Thymus (tissue), 11 donors: ENCODE data around the gene SPAG7. TPM values are rescaled to one million over a fixed set of nuclear protein-coding genes. Genes with fewer than 3 reads are reported as not detected.

ENCODE experiments used
- DNase-seq, 9 donors: peaks; one replicate each; pipeline ENCODE4 v3.0.0-alpha.2; 2013; ENCODE audit warnings: low spot score in 9 of 9, low read depth in 6 of 9, missing footprints in 1 of 9
- H3K27ac ChIP-seq, 2 donors: one replicate each; pipeline ENCODE4 v1.5.1; 2013; ENCODE audit warnings: control low read depth in 1 of 2, low read depth in 1 of 2, low read length in 1 of 2, mild to moderate bottlenecking in 1 of 2, moderate library complexity in 1 of 2
- H3K27me3 ChIP-seq, 2 donors: one replicate each; pipeline ENCODE4 v1.5.1; 2013; ENCODE audit warnings: low read length in 1 of 2; ENCODE audit not compliant: control insufficient read depth in 2 of 2, insufficient read depth in 1 of 2
- H3K36me3 ChIP-seq, 2 donors: one replicate each; pipeline ENCODE4 v1.5.1; 2013; ENCODE audit warnings: low read length in 1 of 2, mild to moderate bottlenecking in 1 of 2, moderate library complexity in 1 of 2; ENCODE audit not compliant: control insufficient read depth in 2 of 2, insufficient read depth in 2 of 2
- H3K4me1 ChIP-seq, 2 donors: one replicate each; pipeline ENCODE4 v1.5.1; 2013; ENCODE audit warnings: low read length in 2 of 2; ENCODE audit not compliant: control insufficient read depth in 2 of 2, insufficient read depth in 2 of 2
- H3K4me3 ChIP-seq, 2 donors: one replicate each; pipeline ENCODE4 v1.5.1; 2013; ENCODE audit warnings: low read length in 2 of 2, control low read depth in 1 of 2, mild to moderate bottlenecking in 1 of 2
- H3K9me3 ChIP-seq, 2 donors: one replicate each; pipeline ENCODE4 v1.5.1; 2013; ENCODE audit warnings: low read length in 1 of 2, mild to moderate bottlenecking in 1 of 2; ENCODE audit not compliant: control insufficient read depth in 2 of 2, insufficient read depth in 1 of 2
- WGBS: extraction: QIAGEN DNeasy Blood & Tissue Kit; methylation state at CpG from one replicate; pipeline ENCODE4 v1.1.7; 2013; 5-methylcytosine and 5-hydroxymethylcytosine counted together
- polyA plus RNA-seq: library from polyadenylated mRNA; stranded (reverse); fragments of 200-250 nt; gene quantifications from one replicate; pipeline ENCODE4 v1.2.3, GENCODE V29; 2013
- total RNA-seq: library from RNA; stranded (reverse); fragments of 120-200 nt; gene quantifications from one replicate; pipeline ENCODE4 v1.2.4, GENCODE V29; 2013
- donor health status: healthy.

Gene SPAG7
- total and polyA plus RNA-seq, 2 donors, result 60.9 to 98.8 TPM

- no peak overlapping the region for H3K4me3 ChIP-seq
- DNase-seq, result no peak
- WGBS, result 92% methylated on average over 10 of the region's 10 CpGs
Observed at GRCh38 chr17:4956493-4957061, 11.0 kb downstream of the SPAG7 start.

GRCh38 chr17:4955091-4955490 lies 12.5 kb downstream of the SPAG7 start:
- no peaks in the 10 kb centered on the region for H3K9me3 ChIP-seq
- no peak for DNase-seq
- H3K27me3 ChIP-seq, result peaks cover 0 to 4% of the 10 kb centered on the region in 2 donors
- no peak overlapping the region for H3K27ac ChIP-seq
- H3K4me3 ChIP-seq, result no peak overlapping the region
- peaks cover 15 to 16% of the 10 kb centered on the region in 2 donors for H3K36me3 ChIP-seq
- peaks cover 12 to 28% of the 10 kb centered on the region in 2 donors for H3K4me1 ChIP-seq
- 98% methylated on average over 8 of the region's 8 CpGs for WGBS

More at GRCh38 chr17:4956493-4957061, 11.0 kb downstream of the SPAG7 start:
- peaks cover 0 to 13% of the 10 kb centered on the region in 2 donors for H3K4me1 ChIP-seq
- no peaks in the 10 kb centered on the region for H3K9me3 ChIP-seq
- peaks cover 20 to 23% of the 10 kb centered on the region in 2 donors for H3K36me3 ChIP-seq
- no peaks in the 10 kb centered on the region for H3K27me3 ChIP-seq
- H3K27ac ChIP-seq, result no peak overlapping the region

DNA sequence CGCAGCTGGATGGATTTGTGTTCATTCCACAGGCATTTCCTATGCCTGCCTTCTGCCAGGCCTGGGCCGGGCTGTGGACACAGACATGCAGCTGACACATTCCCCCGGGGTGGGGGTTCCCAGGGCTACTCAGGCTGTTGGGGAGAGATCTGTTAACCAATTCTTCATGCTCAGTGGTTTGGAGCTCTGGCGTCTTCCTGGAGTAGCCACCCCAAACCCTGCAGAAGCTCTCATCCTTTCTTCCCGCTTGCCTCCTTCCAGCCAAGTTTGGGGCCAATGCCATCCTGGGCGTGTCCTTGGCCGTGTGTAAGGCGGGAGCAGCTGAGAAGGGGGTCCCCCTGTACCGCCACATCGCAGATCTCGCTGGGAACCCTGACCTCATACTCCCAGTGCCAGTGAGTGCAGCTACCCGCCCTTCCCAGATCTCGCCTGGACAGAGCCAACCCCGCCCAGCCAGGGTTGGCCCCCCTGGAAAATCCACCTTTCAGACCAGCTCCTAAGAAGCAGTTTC lies 14.1 kb downstream of the SPAG7 start:
- WGBS, result 93% methylated on average over 14 of the region's 14 CpGs
- no peaks in the 10 kb centered on the region for H3K9me3 ChIP-seq
- H3K4me1 ChIP-seq, result peaks cover 13 to 29% of the 10 kb centered on the region in 2 donors
- H3K27me3 ChIP-seq, result peaks cover 0 to 5% of the 10 kb centered on the region in 2 donors
- DNase-seq, result no peak
- no peak overlapping the region for H3K4me3 ChIP-seq
- H3K36me3 ChIP-seq, result peaks cover 4 to 5% of the 10 kb centered on the region in 2 donors
- H3K27ac ChIP-seq, result peak overlapping the region in 1 of 2 donors; percentile 37

DNA sequence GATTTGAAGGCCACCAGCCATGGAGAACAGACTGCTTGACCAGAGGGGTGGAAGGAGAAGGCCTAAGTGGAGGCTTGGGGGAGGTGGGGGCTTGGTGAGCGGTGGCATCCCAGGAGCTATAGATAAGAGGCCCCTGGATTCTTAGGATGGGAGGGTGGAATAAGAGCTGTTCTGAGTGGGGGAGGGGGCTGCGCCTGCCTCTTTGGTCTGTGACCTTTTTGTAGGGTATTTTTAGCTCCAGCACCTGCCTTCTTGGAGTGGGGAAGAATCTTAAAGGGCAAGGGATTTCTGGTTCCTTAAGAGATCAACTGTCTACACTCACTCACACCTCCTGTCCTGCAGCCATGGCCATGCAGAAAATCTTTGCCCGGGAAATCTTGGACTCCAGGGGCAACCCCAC lies 16.1 kb downstream of the SPAG7 start:
- 88% methylated on average over 3 of the region's 3 CpGs for WGBS
- Histone ChIP-seq H3K9me3 (peaks cover 0 to 5% of the 10 kb centered on the region in 2 donors), H3K27me3 (peaks cover 0 to 5% of the 10 kb centered on the region in 2 donors), H3K4me3 (peak overlapping the region in 1 of 2 donors; percentile 3), H3K4me1 (peaks cover 13 to 32% of the 10 kb centered on the region in 2 donors), H3K27ac (no peak overlapping the region), H3K36me3 (peaks cover 5 to 10% of the 10 kb centered on the region in 2 donors)
- DNase-seq, result no peak

DNA sequence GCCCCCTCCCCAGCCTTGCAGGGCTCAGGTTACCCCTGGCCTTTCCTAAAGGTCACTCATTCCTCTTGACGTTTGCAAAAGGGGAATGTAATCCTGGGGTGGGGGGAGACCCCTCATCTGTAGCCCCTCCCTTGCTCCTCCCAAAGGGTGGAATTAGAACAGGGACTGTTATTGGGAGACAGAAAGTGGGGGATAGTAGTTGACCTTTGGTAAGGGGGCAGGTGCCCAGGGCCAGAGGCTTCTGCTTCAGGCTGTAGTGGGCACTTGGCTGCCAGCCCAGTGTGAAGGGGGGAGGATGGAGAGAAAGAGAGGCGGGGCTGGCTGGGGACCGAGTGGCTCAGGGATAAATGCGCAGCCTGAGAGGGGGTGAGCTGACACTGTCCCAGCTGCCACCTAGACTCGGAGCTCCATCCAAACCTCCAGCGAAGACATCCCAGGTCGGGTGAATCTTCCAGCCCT lies 16.8 kb downstream of the SPAG7 start, which contains the start of gene ENO3:
ENO3 (plus strand) TSS at position 374 of the 459 bp plus-strand sequence. CDS start 711 bp downstream, outside the sequence.
- Histone ChIP-seq H3K9me3 (peaks cover 0 to 5% of the 10 kb centered on the region in 2 donors), H3K27me3 (peaks cover 0 to 5% of the 10 kb centered on the region in 2 donors), H3K36me3 (peaks cover 8 to 17% of the 10 kb centered on the region in 2 donors), H3K4me3 (peak within 1 kb of the TSS; percentile 36 to 100), H3K4me1 (peaks cover 16 to 39% of the 10 kb centered on the region in 2 donors), H3K27ac (peak within 1 kb of the TSS; percentile 66 to 100)
- 69% methylated on average over 7 of the region's 7 CpGs for WGBS
- no peak for DNase-seq

DNA sequence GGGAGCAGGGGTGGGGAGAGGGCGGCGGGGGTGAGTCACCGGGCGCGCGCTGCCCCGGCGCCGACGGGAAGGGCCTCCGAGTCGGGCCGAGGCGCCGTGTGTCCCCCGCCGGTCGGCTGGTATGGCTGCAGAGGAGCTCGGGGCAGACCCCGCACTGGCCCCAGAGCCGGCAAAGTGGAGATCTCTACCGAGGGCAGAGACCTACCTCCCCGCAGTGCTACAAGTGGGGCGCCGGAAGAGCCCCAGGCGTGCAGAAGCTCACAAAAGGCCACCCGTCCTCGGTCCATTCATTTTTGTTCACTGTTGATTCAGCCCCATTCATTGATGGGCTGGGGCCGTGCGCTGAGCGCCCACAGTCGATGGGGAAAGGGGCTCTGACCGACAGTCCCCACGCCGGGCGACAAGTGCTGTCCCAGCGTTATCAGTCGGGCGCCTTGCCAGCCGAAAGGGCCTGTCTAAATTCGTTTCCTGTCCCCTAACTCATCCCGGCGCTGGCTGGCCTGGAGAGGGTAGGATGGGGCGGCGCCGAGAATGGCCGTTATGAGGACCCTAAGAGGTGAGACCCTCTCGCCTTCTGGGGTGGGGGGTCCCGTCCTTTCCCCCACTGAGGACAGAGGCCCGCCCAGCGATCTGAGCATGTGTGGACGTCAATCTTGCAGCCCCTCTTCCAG lies 17.4 kb downstream of the SPAG7 start:
- WGBS, result 12% methylated on average over 52 of the region's 52 CpGs

GRCh38 chr17:4949321-4950074 lies 18.1 kb downstream of the SPAG7 start:
- WGBS, result 1% methylated on average over 75 of the region's 75 CpGs
- peaks cover 0 to 5% of the 10 kb centered on the region in 2 donors for H3K9me3 ChIP-seq
- peaks cover 29 to 52% of the 10 kb centered on the region in 2 donors for H3K4me1 ChIP-seq
- H3K27me3 ChIP-seq, result peaks cover 0 to 5% of the 10 kb centered on the region in 2 donors
- peak in 6 of 9 donors; percentile 61 to 89 (median 68) for DNase-seq
- peaks cover 19 to 30% of the 10 kb centered on the region in 2 donors for H3K36me3 ChIP-seq
- H3K27ac ChIP-seq, result peak overlapping the region; percentile 99 to 100
- peak overlapping the region; percentile 100 for H3K4me3 ChIP-seq

More for the DNA sequence above, 17.4 kb downstream of the SPAG7 start:
- Histone ChIP-seq H3K4me1 (peaks cover 21 to 45% of the 10 kb centered on the region in 2 donors), H3K36me3 (peaks cover 14 to 23% of the 10 kb centered on the region in 2 donors), H3K27ac (peak overlapping the region; percentile 66 to 100), H3K27me3 (peaks cover 0 to 5% of the 10 kb centered on the region in 2 donors), H3K9me3 (peaks cover 0 to 5% of the 10 kb centered on the region in 2 donors), H3K4me3 (peak overlapping the region; percentile 36 to 100)
- peak in 2 of 9 donors; percentile 30 to 57 for DNase-seq

GRCh38 chr17:4948931-4949320 lies 18.7 kb downstream of the SPAG7 start:
- peak overlapping the region; percentile 99 to 100 for H3K27ac ChIP-seq
- peaks cover 32 to 58% of the 10 kb centered on the region in 2 donors for H3K4me1 ChIP-seq
- peaks cover 0 to 5% of the 10 kb centered on the region in 2 donors for H3K27me3 ChIP-seq
- under 1% methylated on average over 40 of the region's 40 CpGs for WGBS
- H3K9me3 ChIP-seq, result peaks cover 0 to 5% of the 10 kb centered on the region in 2 donors
- peak in 6 of 9 donors; percentile 57 to 84 (median 68) for DNase-seq
- peaks cover 19 to 35% of the 10 kb centered on the region in 2 donors for H3K36me3 ChIP-seq
- H3K4me3 ChIP-seq, result peak overlapping the region; percentile 100
